Stimulated activated CD8-positive, alpha-beta memory T cell treated with anti-CD3 and anti-CD28 coated beads, Interleukin-12 subunit alpha, Interleukin-12 subunit beta, amount 100 ng/mL, for 1 hour (primary cell): ENCODE measurements around the gene GOLGA6A.
A peak's percentile ranks its signal among the peaks of the same experiment; 100 is the strongest.
"Not testable (repeated sequence)": the region's sequence is repeated elsewhere in the genome, so short reads cannot be mapped to it uniquely, and the experiment has no call there.

Experiments
- DNase-seq: peaks from one replicate; pipeline ENCODE4 v3.0.0-alpha.2; 2020; ENCODE audit warnings: low read depth

Gene GOLGA6A

DNA sequence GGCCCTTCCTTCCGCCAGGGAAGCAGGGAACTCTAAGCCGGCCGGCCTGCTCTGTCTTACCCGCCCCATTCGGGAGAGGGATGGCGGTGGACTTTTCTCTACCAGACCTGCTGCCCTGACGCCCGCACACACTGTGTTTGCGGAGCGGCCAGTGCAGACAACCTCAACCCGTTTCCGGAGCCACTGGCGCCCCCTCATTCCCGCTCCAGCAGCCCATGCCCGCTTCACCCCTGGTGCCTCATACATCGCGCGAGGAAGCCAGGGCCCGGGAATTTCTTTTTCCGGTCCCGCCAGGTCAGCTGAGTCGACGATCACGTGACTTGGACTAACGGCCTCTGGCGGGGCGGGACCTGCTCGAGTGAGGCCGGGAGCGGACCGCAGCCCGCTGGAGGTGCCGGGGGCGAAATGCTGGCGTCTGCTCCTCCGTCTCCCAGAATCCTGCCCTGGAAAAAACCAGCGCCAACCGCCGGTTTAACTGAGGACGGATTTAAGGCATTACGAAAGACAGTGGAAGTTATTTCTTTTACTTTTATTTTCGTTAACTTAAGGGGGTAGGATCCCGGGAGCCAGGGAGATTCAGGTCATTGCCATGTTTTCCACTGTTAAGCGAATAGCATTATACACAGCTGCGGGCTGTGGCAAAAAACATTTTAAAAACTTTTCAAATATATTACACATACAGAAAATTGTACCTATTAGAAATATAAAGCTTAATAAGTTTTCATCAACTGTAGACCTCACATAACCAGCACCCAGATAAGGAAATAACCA, 17.8 kb upstream of the GOLGA6A start:
- DNase-seq: peak; percentile 25

- DNase-seq: not testable (repeated sequence)
Observed at GRCh38 chr15:74096753-74097474, 14.6 kb upstream of the GOLGA6A start.

- not testable (repeated sequence) for DNase-seq
Observed at GRCh38 chr15:74095610-74096009, 13.3 kb upstream of the GOLGA6A start.

- not testable (repeated sequence) for DNase-seq
Observed at GRCh38 chr15:74094567-74094966, 12.2 kb upstream of the GOLGA6A start.

DNA sequence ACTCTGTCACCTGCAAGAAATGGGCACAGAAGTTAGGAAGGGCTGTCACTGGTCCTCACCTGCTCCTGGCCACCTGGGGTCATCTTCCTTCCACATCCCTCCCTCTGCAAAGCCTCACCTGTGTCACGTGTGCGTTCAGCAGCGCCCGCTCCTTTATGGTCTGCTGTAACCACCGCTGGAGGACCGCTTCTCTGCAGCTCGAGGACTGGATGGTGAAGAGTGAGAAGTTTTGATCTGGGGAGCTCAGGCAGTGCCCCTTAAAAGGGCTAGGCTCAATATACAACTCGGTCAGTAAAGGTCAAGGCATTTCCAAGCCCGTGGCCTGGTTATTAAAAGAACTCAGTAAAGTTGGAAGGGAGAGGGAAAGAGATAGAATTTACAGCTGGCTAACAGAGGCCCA, 6.6 kb downstream of the GOLGA6A start:
- DNase-seq: not testable (repeated sequence)

- DNase-seq: not testable (repeated sequence)
Observed at GRCh38 chr15:74072614-74073337, 9.6 kb downstream of the GOLGA6A start.

DNA sequence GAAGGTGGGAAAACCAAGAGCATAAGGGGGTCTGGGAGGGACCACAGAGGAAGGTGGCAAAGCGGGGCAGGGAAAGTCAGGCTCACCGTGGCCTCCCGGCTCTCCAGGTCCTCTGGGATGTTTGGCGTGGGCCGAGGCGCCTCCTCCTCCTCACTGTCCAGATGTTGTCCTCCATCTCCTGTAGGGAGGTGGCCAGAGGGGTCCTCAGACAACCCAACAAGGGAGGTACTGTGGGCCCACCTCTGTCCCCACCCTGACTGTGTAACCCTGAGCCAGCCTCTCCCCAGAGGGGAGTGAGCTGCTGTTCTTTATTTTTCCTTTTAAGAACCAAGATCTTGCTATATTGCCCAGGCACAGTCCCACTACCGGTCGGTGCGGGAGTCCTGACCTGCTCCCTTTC, 10.2 kb downstream of the GOLGA6A start:
- not testable (repeated sequence) for DNase-seq

GRCh38 chr15:74071645-74072044, 10.7 kb downstream of the GOLGA6A start:
- DNase-seq: not testable (repeated sequence)

DNA sequence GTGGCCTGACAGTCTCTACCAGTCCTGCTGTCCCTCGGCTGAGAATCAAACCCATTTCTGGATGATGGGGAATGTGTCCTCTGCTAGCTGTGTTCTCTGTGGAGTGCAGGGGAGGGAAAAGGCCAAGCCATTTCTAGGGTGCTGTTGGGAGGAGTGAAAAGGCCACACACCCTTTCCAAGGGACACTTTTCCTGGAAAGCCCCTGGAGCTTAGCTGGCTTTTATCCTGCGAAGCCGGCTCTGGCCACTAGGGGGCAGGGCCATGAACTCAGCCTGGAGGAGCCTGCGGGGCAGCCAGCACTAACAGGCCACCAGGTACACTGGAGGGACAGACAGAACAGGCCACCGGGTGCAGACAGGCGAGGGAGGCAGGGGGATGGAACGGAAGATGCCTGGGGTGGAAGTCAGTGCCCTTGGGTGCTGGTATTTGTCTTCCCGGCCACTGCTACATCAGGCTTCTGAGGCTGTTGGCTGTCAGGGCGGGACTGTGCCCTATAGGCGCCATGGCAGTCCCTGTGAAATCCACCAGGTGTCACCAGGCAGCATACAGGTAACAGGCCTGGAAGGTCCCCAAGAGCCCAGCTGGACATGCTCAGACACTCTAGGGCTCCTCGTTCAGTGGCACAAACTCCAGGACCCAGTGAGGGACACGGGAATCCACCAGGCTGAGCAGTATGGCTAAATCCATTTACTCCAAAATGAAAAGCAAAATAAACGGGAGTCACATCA, 16.5 kb downstream of the GOLGA6A start:
- peak; percentile 15 for DNase-seq

DNA sequence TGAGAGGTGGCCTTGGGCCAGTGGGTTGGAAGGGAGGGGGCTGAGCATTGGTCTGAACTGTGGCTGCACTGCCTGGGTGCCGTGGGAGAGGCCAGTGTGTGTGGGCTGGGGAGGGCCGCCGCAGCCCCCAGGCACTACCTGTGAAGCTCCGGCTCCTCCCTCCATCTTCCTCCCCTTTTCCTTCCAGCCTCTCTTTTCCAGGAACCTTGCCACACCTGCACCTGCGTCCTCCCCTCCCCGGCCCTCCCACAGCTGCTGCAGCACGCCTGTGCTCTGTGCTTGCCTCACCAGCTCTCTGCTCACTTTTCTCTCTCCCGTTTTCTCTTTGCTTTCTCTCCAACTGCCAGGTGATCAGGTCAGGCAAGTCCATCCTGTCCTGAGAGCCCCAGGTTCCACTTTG, 17.5 kb downstream of the GOLGA6A start:
- not testable (repeated sequence) for DNase-seq

GRCh38 chr15:74064183-74064582, 18.2 kb downstream of the GOLGA6A start:
- DNase-seq: not testable (repeated sequence)

DNA sequence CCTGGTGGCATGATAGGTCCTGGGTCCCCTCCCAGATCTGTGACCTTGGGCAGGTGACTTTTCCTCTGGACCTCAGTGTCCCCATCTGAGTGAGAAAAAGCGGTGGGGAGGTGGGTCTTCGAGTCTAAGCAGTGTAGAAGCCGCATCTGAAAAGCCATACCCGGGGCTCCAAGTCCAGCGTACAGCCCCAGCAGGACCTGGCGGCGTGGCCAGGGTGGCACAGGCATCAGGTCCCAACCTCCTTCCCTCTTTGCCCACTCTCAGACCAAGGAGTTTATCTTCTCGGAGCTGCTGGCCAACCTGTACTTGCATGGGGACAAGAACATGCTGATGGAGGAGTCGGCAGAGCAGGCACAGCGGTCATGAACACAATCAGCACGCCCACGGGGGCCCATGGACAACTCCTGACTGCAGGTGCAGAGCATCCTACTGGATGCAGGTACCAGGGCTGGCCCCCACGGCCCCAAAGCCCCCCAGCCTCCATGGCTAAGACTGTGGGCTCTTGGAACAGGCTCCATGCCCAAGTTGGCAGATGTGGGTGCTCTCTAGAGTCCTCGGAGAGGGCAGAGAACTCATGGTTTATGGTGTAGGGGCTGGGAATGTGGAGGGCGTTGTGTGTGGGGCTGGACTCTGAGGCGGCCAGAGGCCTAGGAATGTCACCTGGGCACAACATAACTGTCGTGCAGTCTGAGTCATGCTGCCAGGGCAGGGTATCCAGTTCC, 18.8 kb downstream of the GOLGA6A start:
- DNase-seq: not testable (repeated sequence)

DNA sequence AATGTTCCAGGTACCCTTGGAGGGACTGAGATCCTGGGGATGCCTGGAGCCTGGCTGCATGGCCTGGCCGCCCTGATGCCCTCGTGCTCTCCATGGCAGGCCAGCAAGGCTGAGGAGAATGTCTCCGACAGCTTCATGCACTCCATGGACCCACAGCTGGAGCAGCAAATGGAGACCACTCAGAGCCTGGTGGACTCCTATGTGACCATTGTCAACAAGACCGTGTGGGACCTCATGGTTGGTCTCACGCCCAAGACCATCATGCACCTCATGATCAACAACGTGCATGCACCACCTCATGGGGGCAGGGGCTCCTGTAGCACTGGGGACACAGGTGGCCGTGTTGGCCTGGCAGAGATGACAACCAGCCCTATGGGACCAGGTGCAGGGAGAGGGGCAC, 19.7 kb downstream of the GOLGA6A start:
- no peak for DNase-seq

DNA sequence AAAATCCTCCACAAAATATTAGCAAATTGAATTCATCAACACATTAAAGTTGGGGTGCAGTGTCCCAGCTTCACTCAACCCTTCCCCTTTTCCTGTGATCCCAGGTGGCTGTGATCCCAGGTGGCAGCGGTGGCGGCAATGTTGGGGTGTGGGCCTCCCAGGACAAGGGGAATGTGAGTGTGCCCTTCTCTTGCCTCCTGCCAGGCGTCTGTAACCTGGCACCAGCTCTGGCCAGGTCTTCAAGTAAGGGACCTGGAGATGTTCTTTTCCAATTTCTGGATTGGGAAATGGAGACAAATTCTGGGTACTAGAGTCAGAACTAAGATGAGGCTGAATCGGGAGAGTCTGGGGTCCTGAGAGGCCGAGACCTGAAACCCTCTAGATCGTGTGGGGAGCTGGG, 20.1 kb downstream of the GOLGA6A start:
- no peak for DNase-seq

DNA sequence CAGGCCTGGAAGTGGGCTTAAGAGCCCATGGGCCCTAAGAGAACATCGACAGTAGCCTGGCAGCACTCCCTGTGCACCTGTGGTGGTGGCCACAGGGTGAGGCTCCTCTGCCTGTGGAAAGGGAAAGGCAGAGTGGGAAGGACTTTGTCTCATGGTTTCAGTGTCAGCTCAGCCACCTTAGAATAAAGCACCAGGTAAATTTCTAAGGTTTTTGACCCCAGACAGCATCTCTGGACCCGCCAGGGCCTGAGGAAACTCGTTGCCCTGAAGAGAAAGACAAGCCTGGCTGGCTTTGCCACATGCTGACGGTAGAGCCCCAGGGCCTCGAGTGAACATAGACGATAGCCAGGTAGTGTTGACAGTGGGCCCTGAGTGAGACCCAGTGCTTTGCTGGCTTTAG, 22.1 kb downstream of the GOLGA6A start:
- DNase-seq: no peak

- not testable (repeated sequence) for DNase-seq
Observed at GRCh38 chr15:74059050-74059833, 23.1 kb downstream of the GOLGA6A start.

DNA sequence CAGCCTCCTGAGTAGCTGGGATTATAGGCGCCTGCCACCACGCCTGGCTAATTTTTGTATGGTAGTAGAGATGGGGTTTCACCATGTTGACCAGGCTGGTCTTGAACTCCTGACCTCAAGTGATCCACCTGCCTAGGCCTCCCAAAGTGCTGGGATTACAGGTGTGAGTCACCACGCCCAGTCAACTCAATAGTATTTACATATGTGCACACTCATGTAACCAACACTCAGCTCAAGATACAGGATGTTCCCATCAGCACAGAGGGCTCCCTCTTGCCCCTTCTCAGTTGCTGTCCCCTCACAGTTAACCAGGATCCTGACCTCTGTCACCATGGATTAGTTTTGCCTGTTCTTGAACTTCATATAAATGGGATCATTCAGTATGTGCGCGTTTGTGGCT, 26.0 kb downstream of the GOLGA6A start:
- not testable (repeated sequence) for DNase-seq

- no peak for DNase-seq
Observed at GRCh38 chr15:74055804-74056203, 26.5 kb downstream of the GOLGA6A start.

- peak; percentile 39 for DNase-seq
Observed at GRCh38 chr15:74053941-74054529, 28.3 kb downstream of the GOLGA6A start.

GRCh38 chr15:74053517-74053916, 28.8 kb downstream of the GOLGA6A start:
- DNase-seq: no peak
